WTC11 (cell line): ENCODE results near the gene WSCD1. TPM values are rescaled to one million over a fixed set of nuclear protein-coding genes. Genes with fewer than 3 reads are reported as not detected.

ENCODE experiments used
- ATAC-seq: fragments of 200-7000 bp; cut with Tn5 transposase; 2 replicates; pipeline ENCODE4 v1.10.0; 2021; ENCODE audit warnings: mild to moderate bottlenecking, moderate library complexity
- CTCF ChIA-PET: fragments of 300-600 bp; sonication (Branson Sonifier 250); formaldehyde crosslinking; loops from one replicate; lab custom pipeline; 2021; ENCODE audit warnings: antibody characterized with exemption; lab: Charles Lee
- POLR2A ChIA-PET: fragments of 350-600 bp; sonication (Branson Sonifier 250); formaldehyde crosslinking; loops from one replicate; lab custom pipeline; 2021; ENCODE audit warnings: antibody characterized with exemption; lab: Charles Lee
- DNase-seq: peaks from one replicate; pipeline ENCODE4 v3.0.0; 2021; ENCODE audit warnings: low spot score
- H3K27ac Mint-ChIP-seq: 2 replicates; pipeline ENCODE4 v1.8.0; 2021; ENCODE audit warnings: mixed read lengths
- H3K27me3 Mint-ChIP-seq: 2 replicates; pipeline ENCODE4 v1.8.0; 2021; ENCODE audit warnings: low read depth, mild to moderate bottlenecking, moderate library complexity, mixed read lengths
- H3K36me3 Mint-ChIP-seq: 2 replicates; pipeline ENCODE4 v1.8.0; 2021; ENCODE audit warnings: mixed read lengths
- H3K4me1 Mint-ChIP-seq: 2 replicates; pipeline ENCODE4 v1.8.0; 2022; ENCODE audit warnings: mixed read lengths
- H3K4me3 Mint-ChIP-seq: 2 replicates; pipeline ENCODE4 v1.8.0; 2021; ENCODE audit warnings: mild to moderate bottlenecking, moderate library complexity, mixed read lengths
- H3K9me3 Mint-ChIP-seq: 2 replicates; pipeline ENCODE4 v1.8.0; 2021; ENCODE audit warnings: mixed read lengths
- GABPB1 ChIP-seq: sonication (generic); formaldehyde crosslinking; IDR thresholded peaks from 2 replicates; pipeline ENCODE4 v1.8.1; 2023; ENCODE audit warnings: mild to moderate bottlenecking, missing genetic modification reagents
- KAT7 ChIP-seq: sonication (generic); formaldehyde crosslinking; IDR thresholded peaks from 2 replicates; pipeline ENCODE4 v1.8.1; 2023; ENCODE audit warnings: missing genetic modification reagents, mild to moderate bottlenecking, borderline replicate concordance
- MXD4 ChIP-seq: fragments of 250-450 bp; sonication (Bioruptor Pico); IDR thresholded peaks from 2 replicates; pipeline ENCODE4 v1.8.0; 2021; ENCODE audit warnings: mild to moderate bottlenecking, moderate library complexity, borderline replicate concordance
- MYBL2 ChIP-seq: sonication (generic); formaldehyde crosslinking; IDR thresholded peaks from 2 replicates; pipeline ENCODE4 v1.8.1; 2023; ENCODE audit warnings: mild to moderate bottlenecking, moderate library complexity, missing genetic modification reagents
- NFATC4 ChIP-seq: fragments of 250-450 bp; sonication (Bioruptor Pico); IDR thresholded peaks from 2 replicates; pipeline ENCODE4 v1.9.0; 2021; ENCODE audit warnings: mild to moderate bottlenecking
- NR2C2 ChIP-seq: sonication (generic); formaldehyde crosslinking; IDR thresholded peaks from 2 replicates; pipeline ENCODE4 v1.8.0; 2022; ENCODE audit warnings: mild to moderate bottlenecking, missing genetic modification reagents
- ZNF219 ChIP-seq: sonication (generic); formaldehyde crosslinking; IDR thresholded peaks from 2 replicates; pipeline ENCODE4 v1.8.0; 2023; ENCODE audit warnings: missing genetic modification reagents, mild to moderate bottlenecking, borderline replicate concordance
- ZNF232 ChIP-seq: sonication (generic); formaldehyde crosslinking; IDR thresholded peaks from 2 replicates; pipeline ENCODE4 v1.8.0; 2022; ENCODE audit warnings: mild to moderate bottlenecking, missing genetic modification reagents
- ZNF396 ChIP-seq: fragments of 250-450 bp; sonication (Bioruptor Pico); IDR thresholded peaks from 2 replicates; pipeline ENCODE4 v1.8.0; 2021; ENCODE audit warnings: mild to moderate bottlenecking, moderate library complexity, borderline replicate concordance
- ZNF671 ChIP-seq: fragments of 250-450 bp; sonication (Bioruptor Pico); IDR thresholded peaks from 2 replicates; pipeline ENCODE4 v1.8.0; 2021; ENCODE audit warnings: mild to moderate bottlenecking
- total RNA-seq: library from RNA; stranded (reverse); gene quantifications from 3 replicates; pipeline ENCODE4 v1.2.3, GENCODE V29; 2021
- TF ChIP-seq, protein P1 (sequence below): sonication (generic); formaldehyde crosslinking; IDR thresholded peaks from 2 replicates; pipeline ENCODE4 v1.8.0; 2022; ENCODE audit warnings: mild to moderate bottlenecking, missing genetic modification reagents
- TF ChIP-seq, protein P2 (sequence below): sonication (generic); formaldehyde crosslinking; IDR thresholded peaks from 2 replicates; pipeline ENCODE4 v1.8.1; 2023; ENCODE audit warnings: mild to moderate bottlenecking, missing genetic modification reagents, moderate library complexity
- TF ChIP-seq, protein P3 (sequence below): fragments of 250-450 bp; sonication (Bioruptor Pico); IDR thresholded peaks from 2 replicates; pipeline ENCODE4 v1.9.0; 2021; ENCODE audit warnings: mild to moderate bottlenecking
- TF ChIP-seq, protein P4 (sequence below): fragments of 250-450 bp; sonication (Bioruptor Pico); conservative IDR thresholded peaks from 2 replicates; pipeline ENCODE4 v1.9.0; 2021; ENCODE audit warnings: mild to moderate bottlenecking
- TF ChIP-seq, protein P5 (sequence below): sonication (generic); formaldehyde crosslinking; IDR thresholded peaks from 2 replicates; pipeline ENCODE4 v1.8.0; 2022; ENCODE audit warnings: missing genetic modification reagents
- TF ChIP-seq, protein P6 (sequence below): sonication (generic); formaldehyde crosslinking; IDR thresholded peaks from 2 replicates; pipeline ENCODE4 v1.8.0; 2023; ENCODE audit warnings: missing genetic modification reagents

WSCD1 gene
- total RNA-seq, 1 experiment from 2014 or later, result 57.5 TPM

DNA sequence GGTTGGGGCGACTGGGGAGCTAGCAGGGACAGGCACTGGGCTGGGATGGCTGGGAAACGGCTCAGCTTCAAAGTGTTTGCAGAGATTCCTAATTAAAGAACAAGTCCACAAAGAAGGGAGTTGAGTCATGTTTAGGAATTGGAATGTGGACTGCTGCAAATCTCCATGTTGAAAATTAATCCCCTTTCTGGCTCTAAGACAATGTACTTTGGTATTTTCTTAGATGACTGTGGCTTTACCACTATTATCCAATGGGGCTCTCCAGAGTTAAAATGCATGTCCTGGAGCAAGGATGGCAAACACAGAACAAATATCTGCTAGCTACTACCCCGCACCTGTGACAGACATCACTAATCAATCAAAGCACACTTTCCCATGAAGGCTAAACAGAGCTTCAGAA is 22.2 kb upstream of the WSCD1 start:
- H3K27me3 Mint-ChIP-seq, result no peaks in the 10 kb centered on the region; the same call in 1 of the 2 replicates
- H3K4me3 Mint-ChIP-seq, result no peak overlapping the region
- no peak for DNase-seq
- H3K36me3 Mint-ChIP-seq, result no peaks in the 10 kb centered on the region
- H3K27ac Mint-ChIP-seq, result no peak overlapping the region
- TF ChIP-seq, protein P1, sequence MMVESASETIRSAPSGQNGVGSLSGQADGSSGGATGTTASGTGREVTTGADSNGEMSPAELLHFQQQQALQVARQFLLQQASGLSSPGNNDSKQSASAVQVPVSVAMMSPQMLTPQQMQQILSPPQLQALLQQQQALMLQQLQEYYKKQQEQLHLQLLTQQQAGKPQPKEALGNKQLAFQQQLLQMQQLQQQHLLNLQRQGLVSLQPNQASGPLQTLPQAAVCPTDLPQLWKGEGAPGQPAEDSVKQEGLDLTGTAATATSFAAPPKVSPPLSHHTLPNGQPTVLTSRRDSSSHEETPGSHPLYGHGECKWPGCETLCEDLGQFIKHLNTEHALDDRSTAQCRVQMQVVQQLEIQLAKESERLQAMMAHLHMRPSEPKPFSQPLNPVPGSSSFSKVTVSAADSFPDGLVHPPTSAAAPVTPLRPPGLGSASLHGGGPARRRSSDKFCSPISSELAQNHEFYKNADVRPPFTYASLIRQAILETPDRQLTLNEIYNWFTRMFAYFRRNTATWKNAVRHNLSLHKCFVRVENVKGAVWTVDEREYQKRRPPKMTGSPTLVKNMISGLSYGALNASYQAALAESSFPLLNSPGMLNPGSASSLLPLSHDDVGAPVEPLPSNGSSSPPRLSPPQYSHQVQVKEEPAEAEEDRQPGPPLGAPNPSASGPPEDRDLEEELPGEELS (CRISPR knock-in tag), result no peak
- no peak for TF ChIP-seq ZNF396
- TF ChIP-seq, protein P2, sequence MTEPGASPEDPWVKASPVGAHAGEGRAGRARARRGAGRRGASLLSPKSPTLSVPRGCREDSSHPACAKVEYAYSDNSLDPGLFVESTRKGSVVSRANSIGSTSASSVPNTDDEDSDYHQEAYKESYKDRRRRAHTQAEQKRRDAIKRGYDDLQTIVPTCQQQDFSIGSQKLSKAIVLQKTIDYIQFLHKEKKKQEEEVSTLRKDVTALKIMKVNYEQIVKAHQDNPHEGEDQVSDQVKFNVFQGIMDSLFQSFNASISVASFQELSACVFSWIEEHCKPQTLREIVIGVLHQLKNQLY (CRISPR knock-in tag), result no peak
- TF ChIP-seq, protein P3, sequence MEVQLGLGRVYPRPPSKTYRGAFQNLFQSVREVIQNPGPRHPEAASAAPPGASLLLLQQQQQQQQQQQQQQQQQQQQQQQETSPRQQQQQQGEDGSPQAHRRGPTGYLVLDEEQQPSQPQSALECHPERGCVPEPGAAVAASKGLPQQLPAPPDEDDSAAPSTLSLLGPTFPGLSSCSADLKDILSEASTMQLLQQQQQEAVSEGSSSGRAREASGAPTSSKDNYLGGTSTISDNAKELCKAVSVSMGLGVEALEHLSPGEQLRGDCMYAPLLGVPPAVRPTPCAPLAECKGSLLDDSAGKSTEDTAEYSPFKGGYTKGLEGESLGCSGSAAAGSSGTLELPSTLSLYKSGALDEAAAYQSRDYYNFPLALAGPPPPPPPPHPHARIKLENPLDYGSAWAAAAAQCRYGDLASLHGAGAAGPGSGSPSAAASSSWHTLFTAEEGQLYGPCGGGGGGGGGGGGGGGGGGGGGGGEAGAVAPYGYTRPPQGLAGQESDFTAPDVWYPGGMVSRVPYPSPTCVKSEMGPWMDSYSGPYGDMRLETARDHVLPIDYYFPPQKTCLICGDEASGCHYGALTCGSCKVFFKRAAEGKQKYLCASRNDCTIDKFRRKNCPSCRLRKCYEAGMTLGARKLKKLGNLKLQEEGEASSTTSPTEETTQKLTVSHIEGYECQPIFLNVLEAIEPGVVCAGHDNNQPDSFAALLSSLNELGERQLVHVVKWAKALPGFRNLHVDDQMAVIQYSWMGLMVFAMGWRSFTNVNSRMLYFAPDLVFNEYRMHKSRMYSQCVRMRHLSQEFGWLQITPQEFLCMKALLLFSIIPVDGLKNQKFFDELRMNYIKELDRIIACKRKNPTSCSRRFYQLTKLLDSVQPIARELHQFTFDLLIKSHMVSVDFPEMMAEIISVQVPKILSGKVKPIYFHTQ (CRISPR knock-in tag), result no peak
- no peak for TF ChIP-seq ZNF219
- TF ChIP-seq ZNF671, result no peak
- TF ChIP-seq, protein P4, sequence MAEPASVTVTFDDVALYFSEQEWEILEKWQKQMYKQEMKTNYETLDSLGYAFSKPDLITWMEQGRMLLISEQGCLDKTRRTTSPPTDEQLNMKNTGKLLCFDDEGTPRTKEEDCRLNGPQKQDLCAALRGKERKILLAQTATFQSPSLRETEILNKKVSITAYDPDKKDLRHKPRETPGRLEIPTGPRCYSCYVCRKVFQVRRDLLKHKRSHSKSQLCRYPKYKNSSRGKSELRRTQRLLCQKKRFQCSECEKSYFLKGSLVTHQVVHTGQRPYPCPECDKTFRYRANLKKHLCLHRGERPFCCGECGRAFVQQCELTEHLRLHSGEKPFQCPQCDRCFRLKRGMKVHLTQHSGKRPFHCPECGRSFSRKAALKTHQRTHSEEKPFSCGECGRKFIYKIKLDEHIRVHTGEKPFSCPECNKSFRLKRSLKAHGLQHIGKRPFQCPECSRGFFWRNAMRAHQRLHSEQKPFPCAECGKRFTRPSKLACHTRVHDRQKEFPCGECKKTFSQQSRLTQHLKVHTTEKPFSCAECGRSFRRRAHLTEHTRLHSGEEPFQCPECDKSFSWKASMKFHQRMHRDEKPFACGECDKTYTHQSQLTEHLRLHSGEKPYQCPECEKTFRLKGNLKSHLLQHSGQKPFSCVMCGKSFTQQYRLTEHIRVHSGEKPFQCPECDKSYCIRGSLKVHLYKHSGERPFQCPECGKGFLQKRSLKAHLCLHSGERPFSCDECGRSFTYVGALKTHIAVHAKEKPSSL (CRISPR knock-in tag), result no peak
- TF ChIP-seq GABPB1, result no peak
- no peak for TF ChIP-seq MYBL2 (CRISPR knock-in tag)
- no peak for TF ChIP-seq MXD4 (CRISPR knock-in tag)
- TF ChIP-seq, protein P5, sequence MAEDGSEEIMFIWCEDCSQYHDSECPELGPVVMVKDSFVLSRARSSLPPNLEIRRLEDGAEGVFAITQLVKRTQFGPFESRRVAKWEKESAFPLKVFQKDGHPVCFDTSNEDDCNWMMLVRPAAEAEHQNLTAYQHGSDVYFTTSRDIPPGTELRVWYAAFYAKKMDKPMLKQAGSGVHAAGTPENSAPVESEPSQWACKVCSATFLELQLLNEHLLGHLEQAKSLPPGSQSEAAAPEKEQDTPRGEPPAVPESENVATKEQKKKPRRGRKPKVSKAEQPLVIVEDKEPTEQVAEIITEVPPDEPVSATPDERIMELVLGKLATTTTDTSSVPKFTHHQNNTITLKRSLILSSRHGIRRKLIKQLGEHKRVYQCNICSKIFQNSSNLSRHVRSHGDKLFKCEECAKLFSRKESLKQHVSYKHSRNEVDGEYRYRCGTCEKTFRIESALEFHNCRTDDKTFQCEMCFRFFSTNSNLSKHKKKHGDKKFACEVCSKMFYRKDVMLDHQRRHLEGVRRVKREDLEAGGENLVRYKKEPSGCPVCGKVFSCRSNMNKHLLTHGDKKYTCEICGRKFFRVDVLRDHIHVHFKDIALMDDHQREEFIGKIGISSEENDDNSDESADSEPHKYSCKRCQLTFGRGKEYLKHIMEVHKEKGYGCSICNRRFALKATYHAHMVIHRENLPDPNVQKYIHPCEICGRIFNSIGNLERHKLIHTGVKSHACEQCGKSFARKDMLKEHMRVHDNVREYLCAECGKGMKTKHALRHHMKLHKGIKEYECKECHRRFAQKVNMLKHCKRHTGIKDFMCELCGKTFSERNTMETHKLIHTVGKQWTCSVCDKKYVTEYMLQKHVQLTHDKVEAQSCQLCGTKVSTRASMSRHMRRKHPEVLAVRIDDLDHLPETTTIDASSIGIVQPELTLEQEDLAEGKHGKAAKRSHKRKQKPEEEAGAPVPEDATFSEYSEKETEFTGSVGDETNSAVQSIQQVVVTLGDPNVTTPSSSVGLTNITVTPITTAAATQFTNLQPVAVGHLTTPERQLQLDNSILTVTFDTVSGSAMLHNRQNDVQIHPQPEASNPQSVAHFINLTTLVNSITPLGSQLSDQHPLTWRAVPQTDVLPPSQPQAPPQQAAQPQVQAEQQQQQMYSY (CRISPR knock-in tag), result no peak
- TF ChIP-seq KAT7 (CRISPR knock-in tag), result no peak
- no peak for TF ChIP-seq NFATC4 (CRISPR knock-in tag)
- TF ChIP-seq, protein P6, sequence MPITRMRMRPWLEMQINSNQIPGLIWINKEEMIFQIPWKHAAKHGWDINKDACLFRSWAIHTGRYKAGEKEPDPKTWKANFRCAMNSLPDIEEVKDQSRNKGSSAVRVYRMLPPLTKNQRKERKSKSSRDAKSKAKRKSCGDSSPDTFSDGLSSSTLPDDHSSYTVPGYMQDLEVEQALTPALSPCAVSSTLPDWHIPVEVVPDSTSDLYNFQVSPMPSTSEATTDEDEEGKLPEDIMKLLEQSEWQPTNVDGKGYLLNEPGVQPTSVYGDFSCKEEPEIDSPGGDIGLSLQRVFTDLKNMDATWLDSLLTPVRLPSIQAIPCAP (CRISPR knock-in tag), result no peak
- TF ChIP-seq NR2C2 (CRISPR knock-in tag), result no peak
- no peak for TF ChIP-seq ZNF232 (CRISPR knock-in tag)
- TF ChIP-seq, all 79 proteins: peak for 0
- H3K9me3 Mint-ChIP-seq, result no peaks in the 10 kb centered on the region
- POLR2A ChIA-PET, result no interaction called here
- no peaks in the 10 kb centered on the region for H3K4me1 Mint-ChIP-seq
- ATAC-seq, result no peak
- CTCF ChIA-PET, result no interaction called here
